ENCODE data around the gene ENG. TPM values are rescaled to one million over a fixed set of nuclear protein-coding genes. Genes with fewer than 3 reads are reported as not detected.
"Not testable (repeated sequence)": the region's sequence is repeated elsewhere in the genome, so short reads cannot be mapped to it uniquely, and the experiment has no call there.

The ENG gene
- total RNA-seq, 4 donors from 2014 or later = 12.0 to 51.1 (median 19.6) TPM

- no peak for DNase-seq (ENCODE audit: low spot score in 2 of 2)
- intact Hi-C loops (cut with DNase I; ENCODE audit: low total_unique reads) = no loop called here
- TF ChIP-seq POLR2A (IDR thresholded peaks at IDR 0.05) (no peak), CTCF (IDR thresholded peaks at IDR 0.05) (no peak)
- H3K4me3 ChIP-seq (ENCODE audit: low read depth, poor library complexity, severe bottlenecking) = no peak overlapping the region
- 91 to 95% methylated on average over 16 to 18 of the region's 18 CpGs for WGBS, 2 donors
Measured at GRCh38 chr9:127886401-127886972, 32.0 kb upstream of the ENG start.

- intact Hi-C loops (cut with DNase I; ENCODE audit: low total_unique reads) = no loop called here
- no peak for DNase-seq (ENCODE audit: low spot score in 2 of 2)
- no peak overlapping the region for H3K4me3 ChIP-seq (ENCODE audit: low read depth, poor library complexity, severe bottlenecking)
- WGBS, 2 donors = 80 to 82% methylated on average over 13 of the region's 13 CpGs
- no peak for TF ChIP-seq POLR2A (IDR thresholded peaks at IDR 0.05)
- TF ChIP-seq CTCF (IDR thresholded peaks at IDR 0.05) = no peak
Measured at GRCh38 chr9:127885508-127886281, 31.2 kb upstream of the ENG start.

GRCh38 chr9:127884976-127885490 is 30.6 kb upstream of the ENG start:
- H3K4me3 ChIP-seq (ENCODE audit: low read depth, poor library complexity, severe bottlenecking) = no peak overlapping the region
- intact Hi-C loops (cut with DNase I; ENCODE audit: low total_unique reads) = no loop called here
- TF ChIP-seq POLR2A (IDR thresholded peaks at IDR 0.05) (no peak), CTCF (IDR thresholded peaks at IDR 0.05) (no peak)
- no peak for DNase-seq (ENCODE audit: low spot score in 2 of 2)
- WGBS, 2 donors = 82 to 83% methylated on average over 15 of the region's 15 CpGs

GRCh38 chr9:127884427-127884911 is 30.0 kb upstream of the ENG start:
- intact Hi-C loops (cut with DNase I; ENCODE audit: low total_unique reads) = no loop called here
- 47 to 59% methylated on average over 11 of the region's 11 CpGs for WGBS, 2 donors
- no peak overlapping the region for H3K4me3 ChIP-seq (ENCODE audit: low read depth, poor library complexity, severe bottlenecking)
- TF ChIP-seq CTCF (IDR thresholded peaks at IDR 0.05) (no peak), POLR2A (IDR thresholded peaks at IDR 0.05) (no peak)
- peak in 1 of 2 donors; percentile 84 for DNase-seq (ENCODE audit: low spot score in 2 of 2)

GRCh38 chr9:127883959-127884358 is 29.5 kb upstream of the ENG start:
- intact Hi-C loops (cut with DNase I; ENCODE audit: low total_unique reads) = no loop called here
- TF ChIP-seq POLR2A (IDR thresholded peaks at IDR 0.05) (no peak), CTCF (IDR thresholded peaks at IDR 0.05) (no peak)
- WGBS, 2 donors = 83 to 84% methylated on average over 7 of the region's 7 CpGs
- no peak overlapping the region for H3K4me3 ChIP-seq (ENCODE audit: low read depth, poor library complexity, severe bottlenecking)
- no peak for DNase-seq (ENCODE audit: low spot score in 2 of 2)

GRCh38 chr9:127881715-127882114 is 27.3 kb upstream of the ENG start:
- intact Hi-C loops (cut with DNase I; ENCODE audit: low total_unique reads); H3K4me3 ChIP-seq (ENCODE audit: low read depth, poor library complexity, severe bottlenecking); DNase-seq (ENCODE audit: low spot score in 2 of 2): not testable (repeated sequence)
- WGBS, 2 donors = 87 to 93% methylated on average over 3 of the region's 3 CpGs

All from lower leg skin (tissue), 4 donors.